Measurements from ENCODE around the gene KRT39.

DNA sequence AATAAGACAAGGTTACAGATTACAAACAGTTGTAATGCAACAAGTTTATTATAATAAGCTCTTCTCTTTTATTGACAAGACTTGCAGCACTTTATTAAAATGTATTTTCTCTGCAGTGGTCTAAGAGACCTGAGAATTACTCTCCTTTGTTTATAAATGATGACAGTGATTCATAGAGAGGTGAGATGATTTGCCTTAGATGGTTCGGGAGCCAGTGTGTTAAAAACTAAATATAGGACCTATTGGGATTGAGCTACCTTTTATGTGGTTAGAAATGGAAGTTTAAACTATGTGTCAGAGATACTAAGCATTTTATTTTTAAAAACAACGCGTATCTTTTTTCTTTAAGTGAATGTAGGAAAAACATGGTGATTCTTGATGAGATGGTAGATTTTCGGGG, 30.1 kb upstream of the KRT39 start:
- TF ChIP-seq POLR2A (IDR thresholded peaks at IDR 0.05; ENCODE audit: low read depth, low read length) (no peak), POLR2AphosphoS5 (IDR thresholded peaks at IDR 0.05; ENCODE audit: low read depth, low read length) (no peak), TAF1 (IDR thresholded peaks at IDR 0.05; ENCODE audit: low read depth, low read length) (no peak), POU2F2 (IDR thresholded peaks at IDR 0.05; ENCODE audit: low read depth, low read length) (no peak)

All from GM12891 (cell line).